ENCODE data around the gene ZMYND19.
"Not testable (repeated sequence)": the region's sequence is repeated elsewhere in the genome, so short reads cannot be mapped to it uniquely, and the experiment has no call there.

The ZMYND19 gene

GRCh38 chr9:137614631-137615386 is 24.5 kb upstream of the ZMYND19 start:
- no peak for DNase-seq (ENCODE audit: low read depth, low spot score)

- no peak for DNase-seq (ENCODE audit: low read depth, low spot score)
These were observed 23.6 kb upstream of the ZMYND19 start for GRCh38 chr9:137613738-137614523.

DNA sequence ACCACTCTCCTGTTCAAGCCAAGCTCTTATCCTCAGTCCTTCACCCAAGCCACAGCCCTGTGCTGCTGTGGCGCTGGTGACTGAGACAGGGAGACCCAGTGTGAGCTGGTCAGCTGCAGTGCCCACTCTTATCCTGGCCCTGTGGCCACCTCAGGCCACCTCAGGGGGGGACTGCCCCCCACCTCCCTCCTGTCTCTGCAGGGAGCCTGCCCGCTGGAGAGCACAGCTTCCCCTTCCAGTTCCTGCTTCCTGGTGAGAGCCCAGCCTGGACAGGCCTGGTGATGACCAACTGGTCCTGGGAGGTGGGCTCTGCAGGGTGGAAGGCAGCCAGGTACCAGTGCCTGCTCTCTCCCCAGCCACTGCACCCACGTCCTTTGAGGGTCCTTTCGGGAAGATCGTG is 22.9 kb upstream of the ZMYND19 start:
- no peak for DNase-seq (ENCODE audit: low read depth, low spot score)

DNA sequence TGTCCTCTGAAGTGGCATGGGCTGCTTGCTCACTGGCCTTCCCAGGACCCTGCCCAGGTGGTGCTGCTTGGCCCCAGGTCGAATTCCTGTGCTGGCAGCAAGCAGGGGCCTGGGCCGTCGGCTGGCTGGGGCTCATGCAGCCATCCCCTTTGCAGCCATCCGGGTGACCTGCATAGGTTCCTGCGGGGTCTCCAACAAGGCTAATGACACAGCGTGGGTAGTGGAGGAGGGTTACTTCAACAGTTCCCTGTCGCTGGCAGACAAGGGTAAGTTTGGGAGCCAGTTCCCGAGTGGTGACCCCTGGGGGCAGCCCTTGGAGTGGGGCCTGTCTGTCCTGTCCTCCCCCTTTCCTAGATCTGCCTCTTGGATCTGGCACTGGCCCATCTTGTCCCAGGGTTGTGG is 22.4 kb upstream of the ZMYND19 start:
- no peak for DNase-seq (ENCODE audit: low read depth, low spot score)

DNA sequence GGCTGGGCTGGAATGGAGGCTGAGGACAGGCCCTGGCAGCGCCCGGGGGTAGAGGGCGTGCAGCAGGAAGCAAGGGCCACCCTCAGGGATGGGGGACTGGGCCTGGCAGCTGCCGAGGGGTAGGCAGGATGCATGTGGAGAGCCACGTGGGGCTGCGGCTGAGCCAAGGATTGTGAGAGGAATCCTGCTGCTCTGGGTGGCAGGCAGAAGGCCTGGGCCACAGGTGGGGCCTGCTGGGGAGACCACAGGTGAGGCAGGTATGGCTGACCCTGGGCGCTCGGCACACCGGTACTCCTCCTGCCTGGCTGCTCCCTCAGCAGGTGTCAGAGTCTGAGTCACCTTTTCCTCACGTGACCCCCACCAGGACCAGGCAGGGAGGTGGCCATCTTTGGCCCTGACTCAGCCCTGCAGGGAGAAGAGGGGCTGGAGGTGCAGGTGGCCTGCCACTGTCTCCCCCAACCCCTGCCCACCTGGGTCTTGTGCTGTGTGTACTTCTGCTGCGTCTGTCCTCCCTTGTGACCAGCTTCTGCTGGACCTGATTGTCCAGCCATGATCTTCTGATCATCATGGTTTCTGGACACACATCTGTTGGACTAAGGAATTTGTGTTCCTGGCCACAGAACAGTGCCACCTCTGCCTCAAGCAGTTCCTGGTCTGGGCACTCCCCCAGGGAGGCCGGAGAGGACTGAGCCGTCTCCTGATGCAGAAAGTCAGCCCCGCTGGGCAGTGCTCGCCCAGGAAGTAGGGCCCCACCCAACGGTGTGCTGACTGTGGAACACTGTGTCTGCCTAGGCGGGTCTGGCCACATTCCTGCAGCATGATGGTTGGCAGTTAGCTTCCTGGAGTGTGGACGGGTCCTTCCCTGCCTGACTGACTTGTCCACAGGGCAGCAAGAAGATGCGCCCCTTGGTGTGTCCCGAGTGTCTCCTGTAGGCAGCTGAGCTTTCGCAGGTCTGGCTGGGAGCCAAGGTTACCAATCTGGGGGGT is 21.6 kb upstream of the ZMYND19 start:
- DNase-seq (ENCODE audit: low read depth, low spot score), result no peak

DNA sequence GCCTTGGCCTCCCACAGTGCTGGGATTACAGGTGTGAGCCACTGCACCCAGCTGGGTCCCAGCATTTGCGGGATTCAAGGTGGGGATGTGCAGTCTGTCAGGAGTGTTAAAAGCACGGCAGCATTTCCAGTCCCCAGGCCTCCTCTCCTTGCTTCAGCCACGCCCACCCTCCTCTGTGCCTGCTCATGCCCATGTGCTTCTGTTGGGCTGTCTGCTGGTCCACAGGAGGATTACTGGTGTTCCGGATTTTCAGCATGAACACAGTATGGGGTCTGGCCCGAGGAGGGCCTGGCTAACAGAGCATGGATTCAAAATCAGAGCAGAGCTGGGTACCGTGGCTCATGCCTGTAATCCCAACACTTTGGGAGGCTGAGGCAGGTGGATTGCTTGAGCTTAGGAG is 20.6 kb upstream of the ZMYND19 start:
- DNase-seq (ENCODE audit: low read depth, low spot score), result no peak

GRCh38 chr9:137607141-137607857 is 17.0 kb upstream of the ZMYND19 start:
- DNase-seq (ENCODE audit: low read depth, low spot score), result no peak

- no peak for DNase-seq (ENCODE audit: low read depth, low spot score)
These were observed 16.4 kb upstream of the ZMYND19 start for GRCh38 chr9:137606734-137607138.

- no peak for DNase-seq (ENCODE audit: low read depth, low spot score)
These were observed 15.8 kb upstream of the ZMYND19 start for GRCh38 chr9:137606005-137606621.

DNA sequence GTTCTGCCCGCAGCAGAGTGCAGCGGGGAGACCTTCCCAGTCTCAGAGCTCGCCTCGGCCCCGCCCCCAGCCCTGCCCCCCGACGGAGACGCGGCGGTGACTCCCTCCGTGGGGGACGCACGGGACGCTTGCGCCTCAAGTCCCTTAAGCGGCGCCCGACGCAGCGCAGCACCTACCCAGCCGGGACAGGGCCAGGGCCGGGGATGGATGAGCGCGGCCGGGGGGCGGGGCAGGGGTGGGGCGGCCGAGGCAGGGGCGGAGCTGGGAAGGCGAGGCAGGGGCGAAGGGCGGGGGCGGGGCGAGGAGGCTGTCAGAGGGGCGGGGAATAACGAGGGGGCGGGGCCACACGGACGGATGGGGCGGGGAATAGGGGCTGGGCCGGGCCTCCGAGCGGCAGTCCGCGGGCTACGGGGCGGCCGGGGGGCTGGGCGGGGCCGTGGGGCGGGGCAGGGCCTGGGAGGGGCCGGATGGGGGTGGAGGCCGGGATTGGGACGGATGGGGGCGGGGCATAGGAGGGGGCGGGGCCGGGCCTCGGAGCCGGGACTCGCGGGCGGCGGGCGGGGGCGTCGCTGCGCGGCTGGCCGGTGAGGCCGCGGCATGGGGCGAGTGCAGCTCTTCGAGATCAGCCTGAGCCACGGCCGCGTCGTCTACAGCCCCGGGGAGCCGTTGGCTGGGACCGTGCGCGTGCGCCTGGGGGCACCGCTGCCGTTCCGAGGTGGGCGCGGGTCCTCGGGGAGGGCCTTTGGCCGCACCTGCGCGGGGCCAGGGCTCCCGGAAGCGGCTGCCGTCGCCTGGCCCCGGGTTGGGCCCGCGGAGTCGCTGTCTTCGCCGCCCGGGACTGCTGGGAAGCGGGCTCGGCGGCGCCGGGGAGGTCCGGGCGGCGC is 15.1 kb upstream of the ZMYND19 start, which contains the start of gene ARRDC1:
Gene ARRDC1 (plus strand): TSS at position 566 of the 884 bp plus-strand sequence. CDS start 32 bp downstream, at position 598.
- peak; percentile 70 for DNase-seq (ENCODE audit: low read depth, low spot score)

DNA sequence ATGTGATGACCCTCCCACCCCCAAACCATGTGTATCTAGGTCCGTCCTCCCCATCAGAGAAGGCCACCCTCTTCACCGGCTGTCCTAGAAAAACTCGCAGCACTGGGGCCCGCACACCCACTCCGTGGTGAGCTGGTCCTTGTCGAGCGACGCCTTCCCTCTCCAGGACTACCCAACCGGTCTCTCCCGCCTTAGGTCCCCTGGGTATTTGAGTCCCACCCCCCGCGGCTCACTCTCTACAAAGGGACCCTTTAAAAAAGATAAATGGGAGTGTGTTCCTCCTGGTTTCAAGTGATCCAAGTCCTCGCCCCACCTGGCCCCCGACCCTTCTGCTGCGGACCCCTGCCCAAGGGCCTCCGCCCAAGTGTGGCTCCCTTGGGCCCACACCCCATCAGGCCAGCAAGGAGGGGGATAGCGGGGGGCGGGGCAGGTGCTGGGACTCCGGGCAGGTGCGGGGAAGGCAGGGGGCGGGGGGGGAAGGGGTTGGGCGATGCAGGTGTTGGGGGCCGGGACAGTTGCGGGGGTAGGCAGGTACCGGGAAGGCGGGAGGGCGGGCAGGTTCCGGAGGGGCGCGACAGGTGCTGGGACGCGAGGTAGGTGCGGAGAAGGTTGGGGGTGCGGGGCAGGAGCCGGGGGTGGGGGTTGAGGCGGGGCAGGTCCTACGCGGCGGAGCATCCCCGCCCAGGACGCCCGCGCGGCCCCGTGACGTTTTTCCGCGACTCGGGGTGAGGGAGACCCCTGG is 14.2 kb upstream of the ZMYND19 start:
- DNase-seq (ENCODE audit: low read depth, low spot score), result no peak

GRCh38 chr9:137603879-137604278 is 13.6 kb upstream of the ZMYND19 start:
- DNase-seq (ENCODE audit: low read depth, low spot score), result no peak

DNA sequence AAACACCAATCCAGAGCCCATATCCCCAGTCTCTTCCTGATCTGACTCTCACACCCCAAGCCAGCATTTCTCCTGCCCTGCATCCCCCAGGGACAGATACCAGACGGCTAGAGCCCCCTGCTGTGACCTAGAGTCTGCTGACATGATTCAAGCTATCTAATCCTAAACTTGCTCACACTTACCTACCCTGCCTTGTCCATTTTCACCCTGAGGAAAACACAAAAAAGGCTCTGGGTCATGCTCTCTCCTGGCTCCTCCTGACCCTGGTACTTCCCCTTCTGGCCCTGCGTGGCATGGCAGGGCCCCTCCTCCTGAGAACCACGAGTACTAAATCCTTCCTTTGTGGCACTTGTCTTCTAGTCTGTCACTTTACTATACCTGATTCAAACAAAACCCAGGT is 12.3 kb upstream of the ZMYND19 start:
- no peak for DNase-seq (ENCODE audit: low read depth, low spot score)

DNA sequence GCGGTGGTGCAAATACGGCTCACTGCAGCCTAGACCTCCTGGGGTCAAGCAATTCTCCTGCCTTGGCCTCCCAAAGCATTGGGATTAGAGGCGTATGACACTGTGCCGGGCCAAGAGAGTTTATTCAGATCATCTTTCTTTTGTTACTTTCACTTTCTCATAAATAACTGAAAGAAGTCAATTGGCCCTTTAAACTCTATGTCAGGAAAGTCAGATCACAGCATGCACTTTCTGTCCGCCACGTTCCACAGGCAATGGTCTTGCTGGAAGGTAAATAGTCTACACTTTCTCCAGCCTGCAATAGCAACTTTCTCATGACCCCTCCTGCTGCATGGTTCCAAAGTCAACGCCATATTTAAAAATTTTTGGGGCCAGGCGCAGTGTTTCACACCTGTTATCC is 8.6 kb upstream of the ZMYND19 start:
- DNase-seq (ENCODE audit: low read depth, low spot score), result no peak

DNA sequence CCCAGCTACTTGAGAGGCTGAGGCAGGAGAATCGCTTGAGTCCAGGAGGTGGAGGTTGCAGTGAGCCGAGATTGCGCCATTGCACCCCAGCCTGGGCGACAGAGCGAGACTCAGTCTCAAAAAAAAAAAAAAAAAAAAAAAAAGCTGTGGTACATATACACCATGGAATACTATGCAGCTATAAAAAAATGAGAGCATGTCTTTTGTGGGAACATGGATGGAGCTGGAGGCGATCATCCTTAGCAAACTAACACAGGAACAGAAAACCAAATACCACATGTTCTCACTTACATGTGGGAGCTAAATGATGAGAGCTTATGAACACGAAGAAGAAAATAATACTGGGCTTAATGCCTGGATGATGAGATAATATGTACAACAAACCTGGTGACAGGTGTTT is 6.3 kb upstream of the ZMYND19 start:
- DNase-seq (ENCODE audit: low read depth, low spot score), result not testable (repeated sequence)

- DNase-seq (ENCODE audit: low read depth, low spot score), result no peak
These were observed 2.9 kb upstream of the ZMYND19 start for GRCh38 chr9:137593176-137593575.

DNA sequence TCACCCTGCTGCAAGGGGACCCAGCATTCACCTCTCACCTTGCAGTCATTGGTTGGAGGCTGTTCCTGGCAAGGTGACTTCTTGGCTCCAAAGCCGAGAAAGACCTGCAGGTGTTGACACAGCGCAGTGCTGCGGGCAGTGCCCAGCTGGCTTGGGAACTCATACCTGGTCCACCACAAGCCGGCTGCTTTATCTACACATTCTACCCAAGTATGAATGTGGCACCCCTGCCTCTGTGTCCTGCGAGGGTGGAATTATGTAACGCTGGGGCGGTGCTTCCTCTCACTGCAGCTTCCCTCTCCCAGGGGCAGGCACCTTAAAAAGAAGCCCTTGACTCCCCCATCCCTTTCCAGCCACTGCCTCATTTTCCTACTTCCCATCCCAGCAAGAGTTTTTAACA is 2.5 kb upstream of the ZMYND19 start:
- DNase-seq (ENCODE audit: low read depth, low spot score), result no peak

DNA sequence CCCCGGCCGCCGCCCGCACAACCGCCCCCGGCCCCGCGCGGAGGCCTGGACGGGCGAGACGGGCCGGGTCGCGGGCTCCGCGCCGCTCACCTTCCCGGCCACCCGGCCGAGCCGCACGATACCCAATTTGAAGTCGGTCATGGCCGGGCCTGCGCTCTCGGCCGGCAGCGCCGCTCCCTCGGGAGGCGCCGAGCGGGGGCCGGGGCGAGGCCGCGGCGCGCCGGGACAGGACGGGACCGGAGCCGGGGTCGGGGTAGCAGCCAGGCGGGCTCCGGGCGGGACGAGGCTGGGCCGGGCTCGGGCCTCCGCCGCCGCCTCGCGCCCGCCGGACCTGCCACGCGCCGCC is 216 bp downstream of the ZMYND19 start:
- no peak for DNase-seq (ENCODE audit: low read depth, low spot score)

Data from iPS DF 19.7 (cell line).